Ascending aorta (tissue), 2 donors: ENCODE data around the gene PRR15L. TPM values are rescaled to one million over a fixed set of nuclear protein-coding genes. Genes with fewer than 3 reads are reported as not detected.

Experiments used
- DNase-seq, 2 donors: peaks; one replicate each; pipeline ENCODE4 v3.0.0-alpha.2; 2019; ENCODE audit warnings: low spot score in 2 of 2
- H3K27ac ChIP-seq, 2 donors: fragments of 200-600 bp; sonication (generic); one replicate each; pipeline ENCODE4 v1.5.1; 2016 to 2017; ENCODE audit warnings: mild to moderate bottlenecking in 1 of 2
- H3K27me3 ChIP-seq: fragments of 200-600 bp; sonication (generic); one replicate; pipeline ENCODE4 v1.5.1; 2017
- H3K36me3 ChIP-seq, 2 donors: fragments of 200-600 bp; sonication (generic); one replicate each; pipeline ENCODE4 v1.5.1; 2016
- H3K4me1 ChIP-seq, 2 donors: fragments of 200-600 bp; sonication (generic); one replicate each; pipeline ENCODE4 v1.5.1; 2016 to 2017; ENCODE audit warnings: mild to moderate bottlenecking in 1 of 2
- H3K4me3 ChIP-seq, 2 donors: fragments of 200-600 bp; sonication (generic); one replicate each; pipeline ENCODE4 v1.5.1; 2016 to 2017; ENCODE audit warnings: mild to moderate bottlenecking in 1 of 2
- H3K9me3 ChIP-seq, 2 donors: fragments of 200-600 bp; sonication (generic); one replicate each; pipeline ENCODE4 v1.5.1; 2016
- CTCF ChIP-seq, 3 experiments: fragments of 200-600 bp in 2 of 3; fragments of 450-650 bp in 1 of 3; sonication (generic) in 2 of 3; IDR thresholded peaks; one replicate each; pipeline ENCODE4 v1.5.1; 2016 to 2019; ENCODE audit warnings: antibody characterized with exemption in 3 of 3, mild to moderate bottlenecking in 1 of 3, moderate library complexity in 1 of 3
- intact Hi-C: fragments of 100-400 bp; cut with DNase I; formaldehyde crosslinking; loops from one replicate; pipeline ENCODE4 v1.15.1; 2023
- total RNA-seq: library from RNA; depleted of rRNA; stranded (reverse); fragments of >200 nt; gene quantifications from one replicate; pipeline ENCODE4 v1.1.0, GENCODE V29; 2016

PRR15L gene
- total RNA-seq, 1 donor from 2014 or later = not detected

DNA sequence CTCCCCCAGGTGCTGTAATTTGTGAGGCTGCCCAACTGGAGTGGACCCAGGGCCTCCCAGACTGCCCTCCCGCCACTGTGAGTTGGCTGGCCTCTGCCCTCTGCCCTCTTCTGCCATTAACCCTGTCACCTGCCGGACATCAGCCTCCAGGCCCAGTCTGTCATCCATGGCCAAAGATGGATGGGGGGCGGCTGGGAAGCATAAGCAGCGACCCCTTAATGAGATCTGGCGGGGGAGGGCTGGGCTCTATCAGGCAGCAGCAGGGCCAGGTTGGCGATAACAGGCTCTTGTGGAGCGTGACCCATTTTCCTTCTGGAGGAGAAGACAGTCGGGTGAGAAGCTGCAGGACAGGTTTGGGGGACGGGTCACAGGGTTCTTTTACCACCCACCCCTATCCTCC, 38.5 kb upstream of the PRR15L start:
- Histone ChIP-seq H3K27me3 (peaks cover 6% of the 10 kb centered on the region), H3K9me3 (no peaks in the 10 kb centered on the region), H3K36me3 (no peaks in the 10 kb centered on the region), H3K27ac (no peak overlapping the region), H3K4me3 (no peak overlapping the region), H3K4me1 (no peaks in the 10 kb centered on the region)
- TF ChIP-seq CTCF (IDR thresholded peaks at IDR 0.05) = no peak
- intact Hi-C loops = no loop called here
- DNase-seq = no peak

- Histone ChIP-seq H3K27me3 (peaks cover 6% of the 10 kb centered on the region), H3K4me1 (no peaks in the 10 kb centered on the region), H3K36me3 (no peaks in the 10 kb centered on the region), H3K27ac (no peak overlapping the region), H3K9me3 (no peaks in the 10 kb centered on the region), H3K4me3 (no peak overlapping the region)
- intact Hi-C loops = no loop called here
- no peak for DNase-seq
- no peak for TF ChIP-seq CTCF (IDR thresholded peaks at IDR 0.05)
Observed at GRCh38 chr17:47995241-47995935, 37.7 kb upstream of the PRR15L start.

DNA sequence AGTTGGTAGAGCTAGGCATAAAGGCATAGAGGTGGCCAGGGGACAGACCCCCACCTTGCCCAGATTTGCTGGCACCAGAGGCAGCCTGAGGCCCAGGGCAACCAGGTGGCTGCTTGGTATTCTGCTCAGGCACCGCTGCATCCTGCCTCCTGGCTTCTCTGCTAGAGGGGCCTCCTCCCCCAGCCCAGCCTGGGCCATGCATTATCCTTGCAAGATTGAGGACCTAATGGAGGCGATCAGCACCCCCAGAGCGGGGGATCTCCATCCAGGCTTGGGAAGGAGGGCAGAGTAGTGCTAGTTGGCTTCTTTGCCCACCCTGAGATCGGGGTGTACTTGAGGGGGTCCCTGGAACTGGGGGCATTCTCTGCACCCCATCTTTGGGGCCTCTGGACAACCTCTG, 37.0 kb upstream of the PRR15L start:
- Histone ChIP-seq H3K9me3 (no peaks in the 10 kb centered on the region), H3K36me3 (no peaks in the 10 kb centered on the region), H3K27me3 (peaks cover 6% of the 10 kb centered on the region), H3K4me1 (no peaks in the 10 kb centered on the region), H3K4me3 (no peak overlapping the region), H3K27ac (no peak overlapping the region)
- DNase-seq = no peak
- intact Hi-C loops = loop anchor here (5.0 kb wide), 1 partner anchor 923 kb away; no protein-coding TSS in a partner anchor
- no peak for TF ChIP-seq CTCF (IDR thresholded peaks at IDR 0.05)

DNA sequence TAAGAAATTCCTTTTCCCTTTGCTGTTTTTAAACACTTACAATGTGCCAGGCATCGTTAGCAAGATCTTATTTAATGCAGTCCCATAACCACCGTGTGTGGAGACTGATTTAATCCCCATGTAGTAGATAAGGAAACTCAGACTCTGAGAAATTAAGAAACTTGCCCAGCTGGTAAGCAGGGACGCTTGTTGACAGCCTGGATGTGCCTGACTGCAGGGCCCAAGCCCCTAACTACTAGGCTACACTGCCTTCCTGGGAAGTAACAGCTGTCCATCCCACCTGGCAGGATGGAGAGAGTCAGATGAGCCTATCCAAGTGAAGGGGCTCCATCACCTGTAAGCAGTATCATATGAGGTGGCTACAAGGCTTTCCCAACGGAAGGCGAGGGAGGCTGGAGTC, 36.3 kb upstream of the PRR15L start:
- TF ChIP-seq CTCF (IDR thresholded peaks at IDR 0.05) = no peak
- H3K27me3 ChIP-seq = peaks cover 6% of the 10 kb centered on the region
- no peaks in the 10 kb centered on the region for H3K9me3 ChIP-seq
- intact Hi-C loops = loop anchor here (5.0 kb wide), 1 partner anchor 923 kb away; no protein-coding TSS in a partner anchor
- H3K4me3 ChIP-seq = no peak overlapping the region
- no peaks in the 10 kb centered on the region for H3K4me1 ChIP-seq
- no peak for DNase-seq
- no peaks in the 10 kb centered on the region for H3K36me3 ChIP-seq
- no peak overlapping the region for H3K27ac ChIP-seq

- no peaks in the 10 kb centered on the region for H3K9me3 ChIP-seq
- TF ChIP-seq CTCF (IDR thresholded peaks at IDR 0.05) = no peak
Observed at GRCh38 chr17:47993031-47993564, 35.4 kb upstream of the PRR15L start.

More at GRCh38 chr17:47993031-47993564, 35.4 kb upstream of the PRR15L start:
- Histone ChIP-seq H3K27me3 (peaks cover 6% of the 10 kb centered on the region), H3K27ac (no peak overlapping the region), H3K4me3 (no peak overlapping the region), H3K36me3 (no peaks in the 10 kb centered on the region), H3K4me1 (no peaks in the 10 kb centered on the region)
- DNase-seq = no peak
- intact Hi-C loops = loop anchor here (5.0 kb wide), 1 partner anchor 924 kb away; no protein-coding TSS in a partner anchor
